K562 (cell line): ENCODE results near the gene EML2. TPM values are rescaled to one million over a fixed set of nuclear protein-coding genes. Genes with fewer than 3 reads are reported as not detected.

Source experiments
- E4F1 ChIP-seq: fragments of 250-450 bp; sonication (Bioruptor Pico); IDR thresholded peaks from 2 replicates; pipeline ENCODE4 v1.5.0; 2021; ENCODE audit warnings: mild to moderate bottlenecking, borderline replicate concordance
- ETV6 ChIP-seq, 3 experiments: fragments of 150-350 bp in 1 of 3; sonication (generic) in 1 of 3; formaldehyde crosslinking in 1 of 3; IDR thresholded peaks; 2 replicates each; pipeline versions ENCODE4 v1.6.1 to v1.8.0; 2014 to 2022; ENCODE audit warnings: borderline replicate concordance in 2 of 3, low read depth in 2 of 3, antibody characterized with exemption in 1 of 3, low read length in 1 of 3, mild to moderate bottlenecking in 1 of 3, missing genetic modification reagents in 1 of 3
- EWSR1 ChIP-seq: fragments of 450-650 bp; IDR thresholded peaks from 2 replicates; pipeline ENCODE4 v1.6.1; 2018; ENCODE audit warnings: borderline replicate concordance, mild to moderate bottlenecking, low read depth, moderate library complexity; ENCODE audit not compliant: partially characterized antibody
- ILF3 ChIP-seq: fragments of 450-650 bp; IDR thresholded peaks from 2 replicates; pipeline ENCODE4 v1.6.1; 2018; ENCODE audit warnings: antibody characterized with exemption, mild to moderate bottlenecking, moderate library complexity, borderline replicate concordance
- MBD2 ChIP-seq: sonication (generic); IDR thresholded peaks from 2 replicates; pipeline ENCODE4 v1.6.1; 2016; ENCODE audit warnings: low read depth, borderline replicate concordance
- MLX ChIP-seq, 2 experiments: fragments of 450-650 bp in 1 of 2; sonication (generic) in 1 of 2; formaldehyde crosslinking; conservative IDR thresholded peaks; 2 replicates each; pipeline versions ENCODE4 v1.4.0 to v1.8.1; 2020 to 2022; ENCODE audit warnings: mild to moderate bottlenecking in 1 of 2, missing genetic modification reagents in 1 of 2
- PTBP1 ChIP-seq: fragments of 200-400 bp; formaldehyde crosslinking; IDR thresholded peaks from 2 replicates; pipeline ENCODE4 v1.6.1; 2017; ENCODE audit warnings: low read depth, low read length
- SAFB2 ChIP-seq: fragments of 200-400 bp; formaldehyde crosslinking; IDR thresholded peaks from 2 replicates; pipeline ENCODE4 v1.6.1; 2018; ENCODE audit warnings: borderline replicate concordance, low read length, low read depth, moderate library complexity; ENCODE audit not compliant: severe bottlenecking
- SMAD1 ChIP-seq: fragments of 150-350 bp; IDR thresholded peaks from 2 replicates; pipeline ENCODE4 v1.6.1; 2014; ENCODE audit warnings: low read length, low read depth; ENCODE audit not compliant: partially characterized antibody
- TSC22D4 ChIP-seq: fragments of 450-650 bp; IDR thresholded peaks from 2 replicates; pipeline ENCODE4 v1.6.1; 2016; ENCODE audit warnings: missing genetic modification characterization, missing biosample characterization, control low read depth
- U2AF2 ChIP-seq: fragments of 200-400 bp; formaldehyde crosslinking; optimal IDR thresholded peaks from 2 replicates; pipeline ENCODE3; 2017; ENCODE audit warnings: low read depth, mild to moderate bottlenecking, low read length
- ZNF778 ChIP-seq: fragments of 450-650 bp; formaldehyde crosslinking; IDR thresholded peaks from 2 replicates; pipeline ENCODE4 v1.4.0; 2020; ENCODE audit warnings: mild to moderate bottlenecking, moderate library complexity
- polyA plus RNA-seq, 8 experiments: library from polyadenylated mRNA; depleted of rRNA in 4 of 8; stranded (reverse) in 5 of 8; unstranded in 3 of 8; fragments of >200 nt; fragmentation: Nextera tagmentation in 2 of 8; fragmentation: Illumina TruSeq in 1 of 8; extraction: Ambion mirVana in 2 of 8; extraction: Trizol in 1 of 8; gene quantifications; 2 replicates each; pipeline versions ENCODE4 v1.2.1 to v1.2.3, GENCODE V29; 2011 to 2014; ENCODE audit warnings: inconsistent platforms in 1 of 8, missing spikeins in 1 of 8
- total RNA-seq, 7 experiments: library from RNA; depleted of rRNA in 6 of 7; stranded (reverse); fragments of >200 nt in 6 of 7; fragmentation: Illumina TruSeq in 2 of 7; extraction: Trizol in 2 of 7; gene quantifications; 2 replicates each; pipeline versions ENCODE4 v1.2.1 to v1.2.3, GENCODE V29; 2011 to 2021; ENCODE audit warnings: low replicate concordance in 1 of 7
- TF ChIP-seq, protein P1 (sequence below): fragments of 200-800 bp; sonication (Bioruptor generic); IDR thresholded peaks from 2 replicates; pipeline ENCODE4 v1.6.1; 2016; ENCODE audit warnings: missing genetic modification characterization, missing compliant biosample characterization
- TF ChIP-seq, protein P2 (sequence below): sonication (generic); formaldehyde crosslinking; IDR thresholded peaks from 2 replicates; pipeline ENCODE4 v1.8.1; 2023; ENCODE audit warnings: mild to moderate bottlenecking, missing genetic modification reagents

The EML2 gene
- total and polyA plus RNA-seq, 9 of the 15 experiments (the other 6 are each of a cell fraction or from before 2014, with no cell fraction given): 2.6 to 69.6 (median 24.8) TPM

DNA sequence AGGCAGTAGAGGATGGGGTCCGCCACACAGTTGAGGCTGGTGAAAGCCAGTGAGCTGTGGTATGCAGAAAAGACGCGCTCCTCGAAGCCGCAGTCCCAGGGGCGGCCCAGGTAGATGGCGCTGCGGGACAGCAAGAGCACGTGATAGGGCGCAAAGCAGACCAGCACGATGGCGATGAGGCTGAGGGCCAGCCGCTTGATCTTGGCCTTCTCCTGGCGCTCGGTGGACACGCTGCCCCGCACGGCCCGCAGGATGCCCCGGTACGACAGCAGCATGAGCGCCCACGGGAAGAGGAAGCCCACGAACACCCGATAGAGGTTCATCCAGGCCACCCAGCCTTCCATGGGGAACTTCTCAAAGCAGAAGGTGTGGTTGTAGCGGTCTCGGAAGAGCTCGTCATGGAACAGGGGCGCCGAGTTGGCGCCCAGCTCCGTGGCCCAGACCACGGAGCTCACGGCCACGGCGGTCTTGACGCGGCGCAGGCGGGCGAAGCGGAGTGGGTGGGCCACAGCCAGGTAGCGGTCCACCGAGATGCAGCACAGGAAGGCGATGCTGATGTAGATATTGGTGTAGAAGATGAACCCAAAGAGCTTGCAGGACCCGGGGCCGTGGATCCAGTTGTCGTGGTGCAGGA, 48.1 kb downstream of the EML2 start (continued):
- TF ChIP-seq E4F1 (CRISPR knock-in tag): no peak
- no peak for TF ChIP-seq MLX (CRISPR knock-in tag; conservative IDR thresholded peaks at IDR 0.05)
- TF ChIP-seq TSC22D4: no peak
- TF ChIP-seq, protein P1, sequence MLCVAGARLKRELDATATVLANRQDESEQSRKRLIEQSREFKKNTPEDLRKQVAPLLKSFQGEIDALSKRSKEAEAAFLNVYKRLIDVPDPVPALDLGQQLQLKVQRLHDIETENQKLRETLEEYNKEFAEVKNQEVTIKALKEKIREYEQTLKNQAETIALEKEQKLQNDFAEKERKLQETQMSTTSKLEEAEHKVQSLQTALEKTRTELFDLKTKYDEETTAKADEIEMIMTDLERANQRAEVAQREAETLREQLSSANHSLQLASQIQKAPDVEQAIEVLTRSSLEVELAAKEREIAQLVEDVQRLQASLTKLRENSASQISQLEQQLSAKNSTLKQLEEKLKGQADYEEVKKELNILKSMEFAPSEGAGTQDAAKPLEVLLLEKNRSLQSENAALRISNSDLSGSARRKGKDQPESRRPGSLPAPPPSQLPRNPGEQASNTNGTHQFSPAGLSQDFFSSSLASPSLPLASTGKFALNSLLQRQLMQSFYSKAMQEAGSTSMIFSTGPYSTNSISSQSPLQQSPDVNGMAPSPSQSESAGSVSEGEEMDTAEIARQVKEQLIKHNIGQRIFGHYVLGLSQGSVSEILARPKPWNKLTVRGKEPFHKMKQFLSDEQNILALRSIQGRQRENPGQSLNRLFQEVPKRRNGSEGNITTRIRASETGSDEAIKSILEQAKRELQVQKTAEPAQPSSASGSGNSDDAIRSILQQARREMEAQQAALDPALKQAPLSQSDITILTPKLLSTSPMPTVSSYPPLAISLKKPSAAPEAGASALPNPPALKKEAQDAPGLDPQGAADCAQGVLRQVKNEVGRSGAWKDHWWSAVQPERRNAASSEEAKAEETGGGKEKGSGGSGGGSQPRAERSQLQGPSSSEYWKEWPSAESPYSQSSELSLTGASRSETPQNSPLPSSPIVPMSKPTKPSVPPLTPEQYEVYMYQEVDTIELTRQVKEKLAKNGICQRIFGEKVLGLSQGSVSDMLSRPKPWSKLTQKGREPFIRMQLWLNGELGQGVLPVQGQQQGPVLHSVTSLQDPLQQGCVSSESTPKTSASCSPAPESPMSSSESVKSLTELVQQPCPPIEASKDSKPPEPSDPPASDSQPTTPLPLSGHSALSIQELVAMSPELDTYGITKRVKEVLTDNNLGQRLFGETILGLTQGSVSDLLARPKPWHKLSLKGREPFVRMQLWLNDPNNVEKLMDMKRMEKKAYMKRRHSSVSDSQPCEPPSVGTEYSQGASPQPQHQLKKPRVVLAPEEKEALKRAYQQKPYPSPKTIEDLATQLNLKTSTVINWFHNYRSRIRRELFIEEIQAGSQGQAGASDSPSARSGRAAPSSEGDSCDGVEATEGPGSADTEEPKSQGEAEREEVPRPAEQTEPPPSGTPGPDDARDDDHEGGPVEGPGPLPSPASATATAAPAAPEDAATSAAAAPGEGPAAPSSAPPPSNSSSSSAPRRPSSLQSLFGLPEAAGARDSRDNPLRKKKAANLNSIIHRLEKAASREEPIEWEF (CRISPR knock-in tag): no peak
- no peak for TF ChIP-seq ZNF778 (CRISPR knock-in tag)
- no peak for TF ChIP-seq U2AF2
- no peak for TF ChIP-seq MBD2
- TF ChIP-seq EWSR1: no peak
- TF ChIP-seq PTBP1: no peak
- TF ChIP-seq, protein P2, sequence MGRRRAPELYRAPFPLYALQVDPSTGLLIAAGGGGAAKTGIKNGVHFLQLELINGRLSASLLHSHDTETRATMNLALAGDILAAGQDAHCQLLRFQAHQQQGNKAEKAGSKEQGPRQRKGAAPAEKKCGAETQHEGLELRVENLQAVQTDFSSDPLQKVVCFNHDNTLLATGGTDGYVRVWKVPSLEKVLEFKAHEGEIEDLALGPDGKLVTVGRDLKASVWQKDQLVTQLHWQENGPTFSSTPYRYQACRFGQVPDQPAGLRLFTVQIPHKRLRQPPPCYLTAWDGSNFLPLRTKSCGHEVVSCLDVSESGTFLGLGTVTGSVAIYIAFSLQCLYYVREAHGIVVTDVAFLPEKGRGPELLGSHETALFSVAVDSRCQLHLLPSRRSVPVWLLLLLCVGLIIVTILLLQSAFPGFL (CRISPR knock-in tag): no peak
- no peak for TF ChIP-seq ETV6 (IDR thresholded peaks at IDR 0.05; ENCODE audit: borderline replicate concordance in 1 of 2, low read depth in 2 of 2, low read length in 1 of 2)
- no peak for TF ChIP-seq ETV6 (CRISPR knock-in tag; IDR thresholded peaks at IDR 0.05; ENCODE audit: borderline replicate concordance)
- TF ChIP-seq SMAD1: no peak
- TF ChIP-seq ILF3: no peak
- no peak for TF ChIP-seq SAFB2
